HepG2 (cell line): ENCODE measurements around the gene SMYD5. TPM values are rescaled to one million over a fixed set of nuclear protein-coding genes. Genes with fewer than 3 reads are reported as not detected.

Source experiments
- ATAC-seq: fragments of 200-7000 bp; cut with Tn5 transposase; 3 replicates; pipeline ENCODE4 v1.9.1; 2020; ENCODE audit warnings: mild to moderate bottlenecking, moderate library complexity
- BruUV-seq: library from RNA; stranded (reverse); fragments of 400-500 nt; replicated peaks from 2 replicates; lab custom pipeline; 2021; lab: Mats Ljungman, UMichigan
- CTCF ChIA-PET: fragments of 300-600 bp; formaldehyde crosslinking; extraction: SDS; loops from one replicate; lab custom pipeline; 2021; ENCODE audit warnings: low total read pairs, inconsistent platforms, low intra/inter-chr PET ratio; lab: Yijun Ruan, JAX
- POLR2A ChIA-PET: fragments of 350-600 bp; sonication (Branson Sonifier 250); formaldehyde crosslinking; loops from one replicate; lab custom pipeline; 2020; ENCODE audit warnings: antibody characterized with exemption, inconsistent platforms; lab: Yijun Ruan, JAX
- DNase-seq: peaks from one replicate; pipeline ENCODE4 v3.0.0-alpha.2; 2015; ENCODE audit warnings: low spot score
- FAIRE-seq: peaks from 3 replicates; lab custom pipeline; 2011; peaks lifted over from hg19 to GRCh38; lab: Jason Lieb, UNC
- H2AFZ ChIP-seq: one replicate; pipeline ENCODE4 v1.6.1; 2011; ENCODE audit warnings: low read length, inconsistent platforms
- H3K27ac ChIP-seq: fragments of 300-600 bp; 3 replicates; pipeline ENCODE4 v1.8.0; 2011; ENCODE audit warnings: mixed run types, mild to moderate bottlenecking, mixed read lengths, low read length, inconsistent platforms; ENCODE audit not compliant: insufficient read depth; ENCODE audit errors: extremely low read length
- H3K27me3 ChIP-seq, 2 experiments: fragments of 200-600 bp in 1 of 2; 2 replicates in 1 of 2; 3 replicates in 1 of 2; pipeline versions ENCODE4 v1.6.0 to v1.8.0; 2011; ENCODE audit warnings: low read length in 2 of 2, mild to moderate bottlenecking in 2 of 2, moderate library complexity in 2 of 2, inconsistent platforms in 1 of 2; ENCODE audit not compliant: insufficient read depth in 2 of 2, control insufficient read depth in 1 of 2
- H3K36me3 ChIP-seq, 2 experiments: fragments of 200-600 bp in 1 of 2; replicated peaks in 1 of 2; 2 replicates in 1 of 2; 3 replicates in 1 of 2; pipeline versions ENCODE4 v1.5.1 to v1.8.0; 2011; ENCODE audit warnings: low read length in 2 of 2, inconsistent platforms in 1 of 2; ENCODE audit not compliant: insufficient read depth in 2 of 2, control insufficient read depth in 1 of 2
- H3K4me1 ChIP-seq: 2 replicates; pipeline ENCODE4 v1.5.1; 2012; ENCODE audit warnings: low read length, inconsistent platforms; ENCODE audit not compliant: insufficient read depth
- H3K4me2 ChIP-seq: 2 replicates; pipeline ENCODE4 v1.6.0; 2011; ENCODE audit warnings: low read depth, low read length, inconsistent platforms
- H3K4me3 ChIP-seq, 3 experiments: fragments of 200-600 bp in 1 of 3; sonication (generic), shearing (Covaris generic) in 1 of 3; replicated peaks in 1 of 3; 2 replicates each; pipeline ENCODE4 v1.5.1; 2011 to 2016; ENCODE audit warnings: low read length in 3 of 3, inconsistent platforms in 2 of 3, low read depth in 2 of 3, mild to moderate bottlenecking in 2 of 3, control low read depth in 1 of 3, mixed read lengths in 1 of 3; ENCODE audit not compliant: insufficient read depth in 1 of 3
- H3K79me2 ChIP-seq: one replicate; pipeline ENCODE4 v1.6.1; 2011; ENCODE audit warnings: low read length, inconsistent platforms; ENCODE audit not compliant: insufficient read depth
- H3K9ac ChIP-seq: 2 replicates; pipeline ENCODE4 v1.6.0; 2011; ENCODE audit warnings: mild to moderate bottlenecking, low read depth, low read length, inconsistent platforms; ENCODE audit not compliant: insufficient read depth
- H3K9me3 ChIP-seq: 2 replicates; pipeline ENCODE4 v1.5.1; 2012; ENCODE audit warnings: mild to moderate bottlenecking, low read length
- H4K20me1 ChIP-seq: 2 replicates; pipeline ENCODE4 v1.6.0; 2011; ENCODE audit warnings: inconsistent platforms, mild to moderate bottlenecking, low read length, moderate library complexity; ENCODE audit not compliant: insufficient read depth
- AKAP8 ChIP-seq: sonication (generic); formaldehyde crosslinking; IDR thresholded peaks from 2 replicates; pipeline ENCODE4 v1.5.1; 2020; ENCODE audit warnings: mild to moderate bottlenecking, missing genetic modification reagents
- NR1H2 ChIP-seq: sonication (generic); formaldehyde crosslinking; IDR thresholded peaks from 2 replicates; pipeline ENCODE4 v1.8.1; 2022; ENCODE audit warnings: low read depth, missing genetic modification reagents, borderline replicate concordance
- PBX2 ChIP-seq: IDR thresholded peaks from 2 replicates; pipeline ENCODE4 v1.6.1; 2016; ENCODE audit warnings: control low read depth
- RORA ChIP-seq: sonication (generic); formaldehyde crosslinking; IDR thresholded peaks from 2 replicates; pipeline ENCODE4 v1.5.0; 2020; ENCODE audit warnings: mild to moderate bottlenecking, missing genetic modification reagents, moderate library complexity
- SIX4 ChIP-seq: sonication (generic); formaldehyde crosslinking; IDR thresholded peaks from 2 replicates; pipeline ENCODE4 v1.4.0; 2020; ENCODE audit warnings: missing genetic modification reagents
- SKI ChIP-seq: fragments of 450-650 bp; IDR thresholded peaks from one replicate; pipeline ENCODE4 v1.6.1; 2018; ENCODE audit warnings: mild to moderate bottlenecking; ENCODE audit not compliant: partially characterized antibody
- SNAPC5 ChIP-seq: sonication (generic); formaldehyde crosslinking; IDR thresholded peaks from 2 replicates; pipeline ENCODE4 v1.8.1; 2023; ENCODE audit warnings: mild to moderate bottlenecking, missing genetic modification reagents, borderline replicate concordance
- ZNF512 ChIP-seq: sonication (generic); formaldehyde crosslinking; IDR thresholded peaks from 2 replicates; pipeline ENCODE4 v1.4.0; 2020; ENCODE audit warnings: mild to moderate bottlenecking, missing genetic modification reagents
- WGBS: methylation state at CpG from one replicate; pipeline ENCODE4 v1.1.6; 2017; ENCODE audit warnings: low lambda C conversion rate; 5-methylcytosine and 5-hydroxymethylcytosine counted together
- in situ Hi-C: cut with HindIII; loops from 2 replicates; pipeline ENCODE4 v1.10.0; 2017; ENCODE audit warnings: low pct_unique_long_range_greater_than_20kb; ENCODE audit not compliant: extremely low pct_ligation_motif_present
- intact Hi-C: fragments of 100-400 bp; cut with micrococcal nuclease; formaldehyde crosslinking; loops from one replicate; pipeline ENCODE4 v1.10.0; 2022; ENCODE audit not compliant: unreplicated experiment
- polyA plus RNA-seq, 8 experiments: library from polyadenylated mRNA; depleted of rRNA in 3 of 8; stranded (reverse) in 7 of 8; unstranded in 1 of 8; fragments of >200 nt; fragmentation: Illumina TruSeq in 4 of 8; extraction: Trizol in 4 of 8; gene quantifications; 2 replicates each; pipeline versions ENCODE4 v1.2.1 to v1.2.3, GENCODE V29; 2011 to 2016; ENCODE audit warnings: low read depth in 4 of 8, missing spikeins in 1 of 8, mixed read lengths in 1 of 8; ENCODE audit not compliant: insufficient read depth in 1 of 8
- total RNA-seq, 5 experiments: library from RNA; depleted of rRNA; stranded (reverse); fragments of >200 nt; fragmentation: Illumina TruSeq; extraction: Trizol; gene quantifications; 2 replicates each; pipeline ENCODE4 v1.2.3, GENCODE V29; 2016; ENCODE audit warnings: low read depth in 1 of 5
- TF ChIP-seq, protein P1 (sequence below): sonication (generic); formaldehyde crosslinking; IDR thresholded peaks from 2 replicates; pipeline ENCODE4 v1.8.0; 2022; ENCODE audit warnings: missing genetic modification reagents, mild to moderate bottlenecking, borderline replicate concordance

The SMYD5 gene
- total and polyA plus RNA-seq, 2 of the 13 experiments (the other 11 are each of a cell fraction or from before 2014, with no cell fraction given) = 55.8 to 70.4 TPM

DNA sequence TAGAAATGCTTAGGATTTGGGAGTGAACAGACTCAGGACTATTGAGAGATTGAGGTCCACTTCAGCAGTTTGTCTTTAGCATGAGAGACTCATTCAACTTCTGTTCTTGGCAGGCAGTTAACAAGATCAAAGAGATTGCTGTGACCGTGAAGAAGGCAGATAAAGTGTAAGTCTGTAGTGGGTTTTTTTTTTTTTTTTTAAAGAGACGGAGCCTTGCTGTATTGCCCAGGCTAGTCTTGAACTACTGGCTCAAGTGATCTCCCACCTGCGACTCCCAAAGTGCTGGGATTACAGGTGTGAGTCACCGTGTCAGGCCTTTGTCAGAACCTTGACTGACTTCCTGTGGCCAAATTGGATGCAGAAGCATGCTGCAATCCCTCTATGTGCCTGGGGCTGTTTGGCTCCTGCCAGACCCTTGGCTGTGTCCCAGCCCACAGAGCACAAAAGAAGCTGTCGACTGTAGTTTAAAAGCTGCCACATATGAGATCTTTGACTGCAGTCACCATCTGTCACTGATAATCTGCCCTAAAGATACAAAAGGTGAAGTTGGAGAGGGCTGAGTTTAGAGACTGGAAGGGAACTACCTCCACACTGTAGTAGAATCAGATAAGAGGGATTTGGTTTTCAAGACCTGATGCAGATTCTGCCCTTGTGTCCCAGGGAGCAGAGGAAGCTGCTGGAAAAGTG lies 30.0 kb downstream of the SMYD5 start:
- Histone ChIP-seq H3K4me2 (no peak overlapping the region), H3K9ac (no peak overlapping the region), H4K20me1 (peaks cover 12% of the 10 kb centered on the region; the same call in 1 of the 2 replicates)
- FAIRE-seq (no peak), DNase-seq (no peak)
- no TSS peak for BruUV-seq
- in situ Hi-C loops = no loop called here
- POLR2A ChIA-PET = interaction anchor here (1.0 to 3.8 kb wide), 3 partner anchors 8 to 31 kb away, joined by 3 to 22 read pairs (median 5); partner anchors contain the start of genes CCT7 and PRADC1
- WGBS = 93% methylated on average over 5 of the region's 5 CpGs
- CTCF ChIA-PET = no interaction called here
- intact Hi-C loops = no loop called here
- TF ChIP-seq SNAPC5 = no peak
- no peak for TF ChIP-seq SIX4 (CRISPR knock-in tag)
- TF ChIP-seq AKAP8 (CRISPR knock-in tag) = no peak
- TF ChIP-seq NR1H2 (CRISPR knock-in tag) = no peak
- TF ChIP-seq ZNF512 (CRISPR knock-in tag) = no peak
- no peak for TF ChIP-seq SKI
- TF ChIP-seq PBX2 = no peak
- TF ChIP-seq, protein P1, sequence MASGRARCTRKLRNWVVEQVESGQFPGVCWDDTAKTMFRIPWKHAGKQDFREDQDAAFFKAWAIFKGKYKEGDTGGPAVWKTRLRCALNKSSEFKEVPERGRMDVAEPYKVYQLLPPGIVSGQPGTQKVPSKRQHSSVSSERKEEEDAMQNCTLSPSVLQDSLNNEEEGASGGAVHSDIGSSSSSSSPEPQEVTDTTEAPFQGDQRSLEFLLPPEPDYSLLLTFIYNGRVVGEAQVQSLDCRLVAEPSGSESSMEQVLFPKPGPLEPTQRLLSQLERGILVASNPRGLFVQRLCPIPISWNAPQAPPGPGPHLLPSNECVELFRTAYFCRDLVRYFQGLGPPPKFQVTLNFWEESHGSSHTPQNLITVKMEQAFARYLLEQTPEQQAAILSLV = no peak
- TF ChIP-seq RORA = no peak
- TF ChIP-seq, all 625 proteins: peak for 0
- Histone ChIP-seq H3K79me2 (peaks cover 29% of the 10 kb centered on the region), H3K27me3 (no peaks in the 10 kb centered on the region), H3K4me1 (peaks cover 29% of the 10 kb centered on the region), H3K27ac (no peak overlapping the region), H3K36me3 (peaks cover 61 to 97% of the 10 kb centered on the region in 2 experiments), H3K9me3 (no peaks in the 10 kb centered on the region), H2AFZ (no peak overlapping the region), H3K4me3 (no peak overlapping the region)
- no peak for ATAC-seq
